Sigmoid colon (tissue), 3 donors: ENCODE data around the gene SZT2.

ENCODE experiments used
- POLR2A ChIP-seq, 2 donors: fragments of 450-650 bp; IDR thresholded peaks; one replicate each; pipeline ENCODE4 v1.6.1; 2016; ENCODE audit warnings: antibody characterized with exemption in 2 of 2, mild to moderate bottlenecking in 2 of 2, moderate library complexity in 2 of 2
- TF ChIP-seq, protein P1 (sequence below), 4 experiments: fragments of 450-650 bp in 3 of 4; fragments of 200-600 bp in 1 of 4; IDR thresholded peaks; one replicate each; pipeline ENCODE4 v1.5.1; 2016 to 2019; ENCODE audit warnings: antibody characterized with exemption in 4 of 4, mild to moderate bottlenecking in 3 of 4, moderate library complexity in 2 of 4

- TF ChIP-seq, protein P1, sequence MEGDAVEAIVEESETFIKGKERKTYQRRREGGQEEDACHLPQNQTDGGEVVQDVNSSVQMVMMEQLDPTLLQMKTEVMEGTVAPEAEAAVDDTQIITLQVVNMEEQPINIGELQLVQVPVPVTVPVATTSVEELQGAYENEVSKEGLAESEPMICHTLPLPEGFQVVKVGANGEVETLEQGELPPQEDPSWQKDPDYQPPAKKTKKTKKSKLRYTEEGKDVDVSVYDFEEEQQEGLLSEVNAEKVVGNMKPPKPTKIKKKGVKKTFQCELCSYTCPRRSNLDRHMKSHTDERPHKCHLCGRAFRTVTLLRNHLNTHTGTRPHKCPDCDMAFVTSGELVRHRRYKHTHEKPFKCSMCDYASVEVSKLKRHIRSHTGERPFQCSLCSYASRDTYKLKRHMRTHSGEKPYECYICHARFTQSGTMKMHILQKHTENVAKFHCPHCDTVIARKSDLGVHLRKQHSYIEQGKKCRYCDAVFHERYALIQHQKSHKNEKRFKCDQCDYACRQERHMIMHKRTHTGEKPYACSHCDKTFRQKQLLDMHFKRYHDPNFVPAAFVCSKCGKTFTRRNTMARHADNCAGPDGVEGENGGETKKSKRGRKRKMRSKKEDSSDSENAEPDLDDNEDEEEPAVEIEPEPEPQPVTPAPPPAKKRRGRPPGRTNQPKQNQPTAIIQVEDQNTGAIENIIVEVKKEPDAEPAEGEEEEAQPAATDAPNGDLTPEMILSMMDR (IDR thresholded peaks at IDR 0.05), result no peak
- TF ChIP-seq POLR2A (IDR thresholded peaks at IDR 0.05), result no peak
Measured at GRCh38 chr1:43441166-43441893, 51.6 kb downstream of the SZT2 start.
